GM12801 (cell line): Measurements from ENCODE around the gene ZMYND11.

Experiments
- CTCF ChIP-seq: IDR thresholded peaks from one replicate; pipeline ENCODE4 v1.5.1; 2011; ENCODE audit warnings: control low read depth; ENCODE audit not compliant: insufficient read length; ENCODE audit errors: extremely low read depth

ZMYND11 gene

GRCh38 chr10:201328-201771 lies 66.1 kb downstream of the ZMYND11 start:
- no peak for TF ChIP-seq CTCF

- no peak for TF ChIP-seq CTCF
Observed at GRCh38 chr10:208616-209015, 73.4 kb downstream of the ZMYND11 start.

- no peak for TF ChIP-seq CTCF
Observed at GRCh38 chr10:209357-209756, 74.1 kb downstream of the ZMYND11 start.

- TF ChIP-seq CTCF = no peak
Observed at GRCh38 chr10:210297-210696, 75.0 kb downstream of the ZMYND11 start.

GRCh38 chr10:215444-215843 lies 80.2 kb downstream of the ZMYND11 start:
- TF ChIP-seq CTCF = no peak

GRCh38 chr10:218798-219197 lies 83.5 kb downstream of the ZMYND11 start:
- TF ChIP-seq CTCF = no peak

GRCh38 chr10:219731-220472 lies 84.6 kb downstream of the ZMYND11 start:
- no peak for TF ChIP-seq CTCF

- TF ChIP-seq CTCF = no peak
Observed at GRCh38 chr10:224571-224970, 89.3 kb downstream of the ZMYND11 start.
